Parathyroid adenoma (tissue), 2 donors: ENCODE measurements around the gene GULP1.

Source experiments
- H2AFZ ChIP-seq: fragments of 300-600 bp; sonication (generic); one replicate; pipeline ENCODE4 v1.7.0; 2017; ENCODE audit warnings: antibody characterized with exemption, mild to moderate bottlenecking
- H3K27ac ChIP-seq: fragments of 300-600 bp; sonication (generic); one replicate; pipeline ENCODE4 v1.7.0; 2017
- H3K27me3 ChIP-seq: fragments of 300-600 bp; sonication (generic); one replicate; pipeline ENCODE4 v1.7.0; 2017; ENCODE audit warnings: low read length; ENCODE audit not compliant: control insufficient read depth, insufficient read depth
- H3K36me3 ChIP-seq: fragments of 300-600 bp; sonication (generic); one replicate; pipeline ENCODE4 v1.7.0; 2017; ENCODE audit warnings: low read length; ENCODE audit not compliant: control insufficient read depth, insufficient read depth
- H3K4me1 ChIP-seq: fragments of 300-600 bp; sonication (generic); one replicate; pipeline ENCODE4 v1.7.0; 2017; ENCODE audit warnings: control low read depth
- H3K4me2 ChIP-seq: fragments of 300-600 bp; sonication (generic); one replicate; pipeline ENCODE4 v1.7.0; 2017; ENCODE audit warnings: low read length
- H3K4me3 ChIP-seq: fragments of 300-600 bp; sonication (generic); one replicate; pipeline ENCODE4 v1.7.0; 2017; ENCODE audit warnings: low read depth, low read length
- H3K79me2 ChIP-seq: fragments of 300-600 bp; sonication (generic); one replicate; pipeline ENCODE4 v1.7.0; 2017; ENCODE audit warnings: control low read depth
- H3K9ac ChIP-seq: fragments of 300-600 bp; sonication (generic); one replicate; pipeline ENCODE4 v1.7.0; 2017; ENCODE audit warnings: mild to moderate bottlenecking
- H3K9me3 ChIP-seq: fragments of 300-600 bp; sonication (generic); one replicate; pipeline ENCODE4 v1.7.0; 2017; ENCODE audit warnings: low read length; ENCODE audit not compliant: control insufficient read depth
- CTCF ChIP-seq: fragments of 300-600 bp; sonication (generic); IDR thresholded peaks from one replicate; pipeline ENCODE4 v1.7.0; 2017; ENCODE audit warnings: antibody characterized with exemption, mild to moderate bottlenecking
- donor health status: primary hyperparathyroidism.

Gene GULP1

GRCh38 chr2:188440849-188441248 is 149.2 kb downstream of the GULP1 start:
- H3K27me3 ChIP-seq, result no peaks in the 10 kb centered on the region
- TF ChIP-seq CTCF, result no peak
- H3K79me2 ChIP-seq, result no peaks in the 10 kb centered on the region
- no peaks in the 10 kb centered on the region for H3K4me1 ChIP-seq
- no peak overlapping the region for H2AFZ ChIP-seq
- H3K9me3 ChIP-seq, result no peaks in the 10 kb centered on the region
- H3K9ac ChIP-seq, result no peak overlapping the region
- H3K4me3 ChIP-seq, result no peak overlapping the region
- H3K27ac ChIP-seq, result no peak overlapping the region
- H3K36me3 ChIP-seq, result no peaks in the 10 kb centered on the region
- H3K4me2 ChIP-seq, result no peak overlapping the region

GRCh38 chr2:188441288-188441947 is 149.7 kb downstream of the GULP1 start:
- Histone ChIP-seq H3K79me2 (no peaks in the 10 kb centered on the region), H2AFZ (no peak overlapping the region), H3K27ac (no peak overlapping the region), H3K36me3 (no peaks in the 10 kb centered on the region), H3K4me1 (no peaks in the 10 kb centered on the region), H3K4me2 (no peak overlapping the region), H3K27me3 (no peaks in the 10 kb centered on the region), H3K9ac (no peak overlapping the region), H3K4me3 (no peak overlapping the region), H3K9me3 (no peaks in the 10 kb centered on the region)
- no peak for TF ChIP-seq CTCF

GRCh38 chr2:188443207-188443606 is 151.5 kb downstream of the GULP1 start:
- H3K4me3 ChIP-seq, result no peak overlapping the region
- no peaks in the 10 kb centered on the region for H3K27me3 ChIP-seq
- no peak for TF ChIP-seq CTCF
- H3K79me2 ChIP-seq, result no peaks in the 10 kb centered on the region
- no peaks in the 10 kb centered on the region for H3K4me1 ChIP-seq
- no peaks in the 10 kb centered on the region for H3K36me3 ChIP-seq
- no peak overlapping the region for H3K4me2 ChIP-seq
- no peak overlapping the region for H2AFZ ChIP-seq
- no peak overlapping the region for H3K27ac ChIP-seq
- H3K9me3 ChIP-seq, result no peaks in the 10 kb centered on the region
- no peak overlapping the region for H3K9ac ChIP-seq

- Histone ChIP-seq H2AFZ (no peak overlapping the region), H3K9me3 (no peaks in the 10 kb centered on the region), H3K27ac (no peak overlapping the region), H3K4me3 (no peak overlapping the region), H3K4me2 (no peak overlapping the region), H3K4me1 (no peaks in the 10 kb centered on the region), H3K36me3 (no peaks in the 10 kb centered on the region), H3K79me2 (no peaks in the 10 kb centered on the region), H3K9ac (no peak overlapping the region), H3K27me3 (no peaks in the 10 kb centered on the region)
- no peak for TF ChIP-seq CTCF
Observed at GRCh38 chr2:188444106-188444835, 152.6 kb downstream of the GULP1 start.

- TF ChIP-seq CTCF, result no peak
Observed at GRCh38 chr2:188449561-188449960, 157.9 kb downstream of the GULP1 start.

More at GRCh38 chr2:188449561-188449960, 157.9 kb downstream of the GULP1 start:
- no peak overlapping the region for H3K9ac ChIP-seq
- no peaks in the 10 kb centered on the region for H3K27me3 ChIP-seq
- H2AFZ ChIP-seq, result no peak overlapping the region
- no peaks in the 10 kb centered on the region for H3K36me3 ChIP-seq
- no peak overlapping the region for H3K4me3 ChIP-seq
- H3K4me1 ChIP-seq, result no peaks in the 10 kb centered on the region
- H3K9me3 ChIP-seq, result no peaks in the 10 kb centered on the region
- no peak overlapping the region for H3K27ac ChIP-seq
- H3K79me2 ChIP-seq, result no peaks in the 10 kb centered on the region
- H3K4me2 ChIP-seq, result no peak overlapping the region
